ENCODE measurements around the gene EMC7.

DNA sequence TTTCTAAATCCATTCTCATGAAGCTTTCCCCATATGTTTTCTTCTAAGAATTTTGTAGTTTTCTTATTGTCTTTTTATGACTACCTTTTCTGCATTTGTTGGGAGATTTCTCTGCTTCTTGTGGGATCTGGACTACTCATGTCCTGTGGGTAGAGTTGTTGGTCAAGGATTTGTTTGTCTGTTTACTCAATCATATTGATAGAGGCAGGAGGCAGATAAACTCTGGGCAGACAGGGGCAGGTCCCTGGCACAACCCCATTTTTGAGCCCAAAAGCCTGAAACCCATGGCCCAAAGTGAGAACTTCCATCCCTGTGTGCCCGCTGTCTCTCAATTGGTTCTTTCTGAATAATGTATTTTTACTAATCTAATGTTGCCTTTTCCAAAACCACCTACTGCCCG is 12.6 kb upstream of the EMC7 start:
- TF ChIP-seq, protein P1, sequence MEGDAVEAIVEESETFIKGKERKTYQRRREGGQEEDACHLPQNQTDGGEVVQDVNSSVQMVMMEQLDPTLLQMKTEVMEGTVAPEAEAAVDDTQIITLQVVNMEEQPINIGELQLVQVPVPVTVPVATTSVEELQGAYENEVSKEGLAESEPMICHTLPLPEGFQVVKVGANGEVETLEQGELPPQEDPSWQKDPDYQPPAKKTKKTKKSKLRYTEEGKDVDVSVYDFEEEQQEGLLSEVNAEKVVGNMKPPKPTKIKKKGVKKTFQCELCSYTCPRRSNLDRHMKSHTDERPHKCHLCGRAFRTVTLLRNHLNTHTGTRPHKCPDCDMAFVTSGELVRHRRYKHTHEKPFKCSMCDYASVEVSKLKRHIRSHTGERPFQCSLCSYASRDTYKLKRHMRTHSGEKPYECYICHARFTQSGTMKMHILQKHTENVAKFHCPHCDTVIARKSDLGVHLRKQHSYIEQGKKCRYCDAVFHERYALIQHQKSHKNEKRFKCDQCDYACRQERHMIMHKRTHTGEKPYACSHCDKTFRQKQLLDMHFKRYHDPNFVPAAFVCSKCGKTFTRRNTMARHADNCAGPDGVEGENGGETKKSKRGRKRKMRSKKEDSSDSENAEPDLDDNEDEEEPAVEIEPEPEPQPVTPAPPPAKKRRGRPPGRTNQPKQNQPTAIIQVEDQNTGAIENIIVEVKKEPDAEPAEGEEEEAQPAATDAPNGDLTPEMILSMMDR (IDR thresholded peaks at IDR 0.05 in 2 of 3, conservative IDR thresholded peaks at IDR 0.05 in 1 of 3; ENCODE audit: insufficient read depth in 2 of 3, low read depth in 1 of 3, low read length in 3 of 3) = no peak
- TF ChIP-seq EHMT2 (IDR thresholded peaks at IDR 0.05) (no peak), POLR2AphosphoS2 (IDR thresholded peaks at IDR 0.05; ENCODE audit: low read length) (no peak), ZSCAN29 (IDR thresholded peaks at IDR 0.05) (no peak)
- TF ChIP-seq, protein P2, sequence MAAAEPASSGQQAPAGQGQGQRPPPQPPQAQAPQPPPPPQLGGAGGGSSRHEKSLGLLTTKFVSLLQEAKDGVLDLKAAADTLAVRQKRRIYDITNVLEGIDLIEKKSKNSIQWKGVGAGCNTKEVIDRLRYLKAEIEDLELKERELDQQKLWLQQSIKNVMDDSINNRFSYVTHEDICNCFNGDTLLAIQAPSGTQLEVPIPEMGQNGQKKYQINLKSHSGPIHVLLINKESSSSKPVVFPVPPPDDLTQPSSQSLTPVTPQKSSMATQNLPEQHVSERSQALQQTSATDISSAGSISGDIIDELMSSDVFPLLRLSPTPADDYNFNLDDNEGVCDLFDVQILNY (CRISPR knock-in tag; IDR thresholded peaks at IDR 0.05) = no peak

Data from K562 (cell line).